Keratinocyte (primary cell): Measurements from ENCODE around the gene YY1. TPM values are rescaled to one million over a fixed set of nuclear protein-coding genes. Genes with fewer than 3 reads are reported as not detected.

Experiments
- DNase-seq: peaks from one replicate; pipeline ENCODE4 v3.0.0-alpha.2; 2011; ENCODE audit warnings: low read depth, missing footprints, low spot score
- FAIRE-seq: peaks from 2 replicates; lab custom pipeline; 2011; peaks lifted over from hg19 to GRCh38; lab: Jason Lieb, UNC
- H2AFZ ChIP-seq: 2 replicates; pipeline ENCODE4 v1.6.0; 2012; ENCODE audit warnings: low read length, control low read depth, inconsistent platforms; ENCODE audit not compliant: control insufficient read depth
- H3K27ac ChIP-seq: 2 replicates; pipeline ENCODE4 v1.5.1; 2011; ENCODE audit warnings: low read length; ENCODE audit not compliant: control insufficient read depth, insufficient read depth
- H3K27me3 ChIP-seq: 3 replicates; pipeline ENCODE4 v1.6.0; 2011; ENCODE audit warnings: low read length; ENCODE audit not compliant: control insufficient read depth, insufficient read depth; ENCODE audit errors: extremely low read depth
- H3K36me3 ChIP-seq, 2 experiments: 2 replicates in 1 of 2; 3 replicates in 1 of 2; pipeline ENCODE4 v1.5.1; 2011; ENCODE audit warnings: low read length in 2 of 2, mild to moderate bottlenecking in 1 of 2; ENCODE audit not compliant: control insufficient read depth in 2 of 2, insufficient read depth in 2 of 2; ENCODE audit errors: extremely low read depth in 1 of 2
- H3K4me1 ChIP-seq: 3 replicates; pipeline ENCODE4 v1.5.1; 2011; ENCODE audit warnings: low read length; ENCODE audit not compliant: control insufficient read depth, insufficient read depth; ENCODE audit errors: extremely low read depth
- H3K4me2 ChIP-seq: 3 replicates; pipeline ENCODE4 v1.6.0; 2011; ENCODE audit warnings: low read depth, low read length; ENCODE audit not compliant: control insufficient read depth, insufficient read depth; ENCODE audit errors: extremely low read depth
- H3K4me3 ChIP-seq, 3 experiments: fragments of 200-600 bp in 1 of 3; sonication (generic) in 1 of 3; 2 replicates in 2 of 3; 3 replicates in 1 of 3; pipeline ENCODE4 v1.5.1; 2011 to 2016; ENCODE audit warnings: low read length in 3 of 3, mild to moderate bottlenecking in 3 of 3, control low read depth in 2 of 3, inconsistent platforms in 1 of 3, low read depth in 1 of 3, mixed read lengths in 1 of 3, mixed run types in 1 of 3, moderate library complexity in 1 of 3; ENCODE audit not compliant: control insufficient read depth in 2 of 3, insufficient read depth in 2 of 3; ENCODE audit errors: extremely low read depth in 1 of 3
- H3K79me2 ChIP-seq: 2 replicates; pipeline ENCODE4 v1.6.0; 2012; ENCODE audit warnings: low read length; ENCODE audit not compliant: control insufficient read depth, insufficient read depth
- H3K9ac ChIP-seq: 3 replicates; pipeline ENCODE4 v1.6.0; 2011; ENCODE audit warnings: low read length; ENCODE audit not compliant: control insufficient read depth, insufficient read depth; ENCODE audit errors: extremely low read depth
- H3K9me1 ChIP-seq: 3 replicates; pipeline ENCODE4 v1.6.0; 2011; ENCODE audit warnings: low read length; ENCODE audit not compliant: control insufficient read depth, insufficient read depth; ENCODE audit errors: extremely low read depth
- H3K9me3 ChIP-seq: 2 replicates; pipeline ENCODE4 v1.5.1; 2012; ENCODE audit warnings: low read depth, low read length; ENCODE audit not compliant: control insufficient read depth
- H4K20me1 ChIP-seq: 3 replicates; pipeline ENCODE4 v1.6.0; 2011; ENCODE audit warnings: low read length; ENCODE audit not compliant: control insufficient read depth, insufficient read depth; ENCODE audit errors: extremely low read depth
- EZH2 ChIP-seq: IDR thresholded peaks from one replicate; pipeline ENCODE4 v1.6.1; 2012; ENCODE audit warnings: inconsistent platforms, mild to moderate bottlenecking, low read length, moderate library complexity
- dilution Hi-C: fragments of 300-500 bp; cut with MboI; formaldehyde crosslinking; loops from one replicate; pipeline ENCODE4 v1.7.0; 2020; ENCODE audit warnings: low sequenced_read_pairs; ENCODE audit not compliant: extremely low pct_ligation_motif_present
- polyA plus RNA-seq, 5 experiments: library from polyadenylated mRNA; depleted of rRNA in 3 of 5; stranded (reverse) in 3 of 5; stranded (forward) in 1 of 5; unstranded in 1 of 5; fragments of >200 nt; gene quantifications; 1 replicate in 1 of 5; 2 replicates in 3 of 5; 3 replicates in 1 of 5; pipeline versions ENCODE4 v1.2.1 to v1.2.3, GENCODE V29; 2011 to 2012; ENCODE audit warnings: missing spikeins in 2 of 5, low read depth in 1 of 5, low replicate concordance in 1 of 5
- TF ChIP-seq, protein P1 (sequence below), 3 experiments: IDR thresholded peaks in 1 of 3; conservative IDR thresholded peaks in 1 of 3; optimal IDR thresholded peaks in 1 of 3; 2 replicates in 2 of 3; 3 replicates in 1 of 3; pipeline versions ENCODE3 to v1.5.1; 2011; ENCODE audit warnings: low read length in 3 of 3, mild to moderate bottlenecking in 3 of 3, moderate library complexity in 2 of 3, control low read depth in 1 of 3, inconsistent platforms in 1 of 3; ENCODE audit not compliant: insufficient read depth in 2 of 3; ENCODE audit errors: extremely low read depth in 1 of 3

The YY1 gene
- polyA plus RNA-seq, 1 donor (not counting 4 experiments of a cell fraction or from before 2014, with no cell fraction given): 65.6 TPM

DNA sequence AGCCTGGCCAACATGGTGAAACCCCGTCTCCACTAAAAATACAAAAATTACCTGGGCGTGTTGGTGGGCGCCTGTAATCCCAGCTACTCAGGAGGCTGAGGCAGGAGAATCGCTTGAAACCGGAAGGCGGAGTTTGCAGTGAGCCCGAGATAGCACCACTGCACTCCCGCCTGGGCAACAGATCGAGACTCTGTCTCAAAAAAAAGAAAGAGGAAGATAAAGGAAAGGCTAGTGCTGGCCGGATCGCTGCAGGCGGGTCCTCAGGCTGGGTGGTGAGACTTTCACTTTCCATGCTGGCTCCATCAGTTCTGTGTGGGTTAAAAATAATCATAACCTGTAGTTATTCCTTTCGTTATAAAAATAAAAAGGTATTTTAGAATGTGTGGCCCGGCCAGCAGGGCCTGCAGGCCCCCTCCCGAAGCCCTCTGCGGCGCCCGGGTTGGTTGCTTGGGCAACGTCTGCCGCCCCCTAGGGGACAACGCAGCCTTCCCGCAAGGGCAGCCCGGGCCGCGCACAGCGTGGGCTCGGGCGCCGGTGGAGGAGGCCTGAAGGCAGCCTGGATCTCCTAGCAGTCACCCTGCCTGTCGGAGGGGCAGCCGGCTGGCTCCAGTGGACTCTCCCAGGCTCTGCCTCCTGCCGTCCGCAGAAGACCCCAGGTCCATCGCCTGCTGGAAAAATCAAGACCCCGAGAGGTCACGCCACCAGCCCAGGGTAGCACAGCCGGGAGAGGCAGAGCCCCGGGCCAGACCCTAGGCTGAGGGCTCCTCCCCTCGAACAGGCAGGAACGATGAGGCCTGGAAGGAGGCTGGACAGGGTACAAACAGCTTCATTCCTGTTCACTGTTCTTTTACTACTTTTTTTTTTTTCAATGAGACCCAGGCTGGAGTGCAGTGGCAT, 79.2 kb downstream of the YY1 start:
- Histone ChIP-seq H3K4me1 (peaks cover 19% of the 10 kb centered on the region), H2AFZ (no peak overlapping the region), H3K36me3 (no peaks in the 10 kb centered on the region), H3K79me2 (no peaks in the 10 kb centered on the region), H3K9ac (no peak overlapping the region), H3K27ac (no peak overlapping the region), H3K4me2 (no peak overlapping the region), H3K9me3 (no peaks in the 10 kb centered on the region), H4K20me1 (no peaks in the 10 kb centered on the region), H3K4me3 (no peak overlapping the region), H3K9me1 (peaks cover 2% of the 10 kb centered on the region), H3K27me3 (no peaks in the 10 kb centered on the region)
- FAIRE-seq (no peak), DNase-seq (no peak)
- dilution Hi-C loops: no loop called here
- TF ChIP-seq EZH2: no peak
- TF ChIP-seq, protein P1, sequence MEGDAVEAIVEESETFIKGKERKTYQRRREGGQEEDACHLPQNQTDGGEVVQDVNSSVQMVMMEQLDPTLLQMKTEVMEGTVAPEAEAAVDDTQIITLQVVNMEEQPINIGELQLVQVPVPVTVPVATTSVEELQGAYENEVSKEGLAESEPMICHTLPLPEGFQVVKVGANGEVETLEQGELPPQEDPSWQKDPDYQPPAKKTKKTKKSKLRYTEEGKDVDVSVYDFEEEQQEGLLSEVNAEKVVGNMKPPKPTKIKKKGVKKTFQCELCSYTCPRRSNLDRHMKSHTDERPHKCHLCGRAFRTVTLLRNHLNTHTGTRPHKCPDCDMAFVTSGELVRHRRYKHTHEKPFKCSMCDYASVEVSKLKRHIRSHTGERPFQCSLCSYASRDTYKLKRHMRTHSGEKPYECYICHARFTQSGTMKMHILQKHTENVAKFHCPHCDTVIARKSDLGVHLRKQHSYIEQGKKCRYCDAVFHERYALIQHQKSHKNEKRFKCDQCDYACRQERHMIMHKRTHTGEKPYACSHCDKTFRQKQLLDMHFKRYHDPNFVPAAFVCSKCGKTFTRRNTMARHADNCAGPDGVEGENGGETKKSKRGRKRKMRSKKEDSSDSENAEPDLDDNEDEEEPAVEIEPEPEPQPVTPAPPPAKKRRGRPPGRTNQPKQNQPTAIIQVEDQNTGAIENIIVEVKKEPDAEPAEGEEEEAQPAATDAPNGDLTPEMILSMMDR (optimal IDR thresholded peaks at IDR 0.05 in 1 of 3, IDR thresholded peaks at IDR 0.05 in 1 of 3, conservative IDR thresholded peaks at IDR 0.05 in 1 of 3; ENCODE audit: extremely low read depth in 1 of 3, insufficient read depth in 2 of 3, low read length in 3 of 3): peak in 2 of 3 experiments; percentile 19 to 38

DNA sequence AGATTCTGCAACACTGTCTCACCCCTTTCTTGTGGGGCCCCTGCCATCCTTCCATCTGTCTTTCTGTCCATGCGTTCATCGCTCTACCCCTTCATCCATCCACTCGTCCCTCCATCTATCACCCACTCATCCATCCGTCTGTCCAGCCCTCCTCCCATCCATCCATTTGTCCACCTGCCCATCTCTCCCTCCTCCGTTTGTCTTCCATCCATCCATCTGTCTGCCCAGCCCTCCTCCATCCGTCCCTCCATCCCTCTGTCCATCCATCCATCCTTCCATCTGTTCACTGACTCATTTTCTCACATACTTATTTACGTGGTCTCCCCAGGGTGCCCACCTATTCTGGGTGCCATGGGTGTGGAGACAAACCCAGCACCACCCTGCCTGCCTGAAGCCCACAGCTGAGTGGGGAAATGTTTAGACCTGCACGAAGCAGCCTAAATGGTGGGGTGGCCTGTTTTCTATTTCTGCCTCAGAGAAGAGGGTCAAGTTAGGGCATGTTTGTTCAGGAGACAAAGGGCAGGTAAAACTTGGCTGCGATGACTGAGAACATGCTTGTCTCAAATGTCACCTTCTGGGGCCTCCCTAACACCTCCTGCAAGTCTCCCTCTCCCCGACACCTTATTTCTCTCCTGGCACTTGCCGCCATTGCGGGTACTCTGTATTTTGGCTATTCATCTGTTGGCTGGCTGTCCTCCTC, 81.4 kb downstream of the YY1 start:
- dilution Hi-C loops: no loop called here
- FAIRE-seq: peak; percentile 87
- H3K4me1 ChIP-seq: peaks cover 9% of the 10 kb centered on the region

More for the DNA sequence above, 81.4 kb downstream of the YY1 start:
- peaks cover 2% of the 10 kb centered on the region for H3K27me3 ChIP-seq
- no peaks in the 10 kb centered on the region for H3K9me3 ChIP-seq
- no peaks in the 10 kb centered on the region for H3K79me2 ChIP-seq
- TF ChIP-seq, protein P1 (optimal IDR thresholded peaks at IDR 0.05 in 1 of 3, IDR thresholded peaks at IDR 0.05 in 1 of 3, conservative IDR thresholded peaks at IDR 0.05 in 1 of 3; ENCODE audit: extremely low read depth in 1 of 3, insufficient read depth in 2 of 3, low read length in 3 of 3): no peak
- no peaks in the 10 kb centered on the region for H3K36me3 ChIP-seq
- H3K4me2 ChIP-seq: peak overlapping the region; percentile 56
- H3K27ac ChIP-seq: no peak overlapping the region
- peaks cover 2% of the 10 kb centered on the region for H3K9me1 ChIP-seq
- no peak for DNase-seq
- no peak overlapping the region for H2AFZ ChIP-seq
- no peak overlapping the region for H3K4me3 ChIP-seq
- no peak overlapping the region for H3K9ac ChIP-seq
- H4K20me1 ChIP-seq: no peaks in the 10 kb centered on the region
